SK-N-SH treated with all-trans-retinoic acid at 6 μM for 48 hours (cell line): Measurements from ENCODE around the gene TNNI3.

ENCODE experiments used
- ATAC-seq: fragments of 200-7000 bp; cut with Tn5 transposase; 3 replicates; pipeline ENCODE4 v1.9.1; 2020; ENCODE audit warnings: mild to moderate bottlenecking, moderate library complexity
- ARNTL ChIP-seq: fragments of 450-650 bp; formaldehyde crosslinking; IDR thresholded peaks from 2 replicates; pipeline ENCODE4 v1.5.0; 2020; ENCODE audit warnings: low read depth, mild to moderate bottlenecking, moderate library complexity, borderline replicate concordance
- BACH2 ChIP-seq: fragments of 250-450 bp; sonication (Bioruptor Pico); IDR thresholded peaks from 2 replicates; pipeline ENCODE4 v1.9.0; 2021; ENCODE audit warnings: mild to moderate bottlenecking, borderline replicate concordance
- CSDC2 ChIP-seq: fragments of 250-450 bp; sonication (Bioruptor Pico); IDR thresholded peaks from 2 replicates; pipeline ENCODE4 v1.5.0; 2020; ENCODE audit warnings: mild to moderate bottlenecking, moderate library complexity
- ESRRG ChIP-seq: fragments of 250-450 bp; sonication (Bioruptor Pico); IDR thresholded peaks from 2 replicates; pipeline ENCODE4 v1.6.1; 2021; ENCODE audit warnings: mild to moderate bottlenecking
- GLIS3 ChIP-seq: fragments of 250-450 bp; sonication (Bioruptor Pico); IDR thresholded peaks from 2 replicates; pipeline ENCODE4 v1.5.0; 2020; ENCODE audit warnings: mild to moderate bottlenecking, moderate library complexity
- OSR1 ChIP-seq: fragments of 250-450 bp; sonication (Bioruptor Pico); IDR thresholded peaks from 2 replicates; pipeline ENCODE4 v1.8.0; 2022; ENCODE audit warnings: moderate library complexity, mild to moderate bottlenecking, inconsistent platforms
- PATZ1 ChIP-seq: fragments of 250-450 bp; sonication (Bioruptor Pico); IDR thresholded peaks from 2 replicates; pipeline ENCODE4 v1.8.0; 2020; ENCODE audit warnings: mild to moderate bottlenecking, moderate library complexity, borderline replicate concordance
- PPARA ChIP-seq: fragments of 250-450 bp; sonication (Bioruptor Pico); IDR thresholded peaks from 2 replicates; pipeline ENCODE4 v1.5.0; 2020; ENCODE audit warnings: mild to moderate bottlenecking, borderline replicate concordance
- RARB ChIP-seq: fragments of 250-450 bp; sonication (Bioruptor Pico); IDR thresholded peaks from 2 replicates; pipeline ENCODE4 v1.8.0; 2021; ENCODE audit warnings: mild to moderate bottlenecking, moderate library complexity
- TCF4 ChIP-seq: fragments of 250-450 bp; sonication (Bioruptor Pico); IDR thresholded peaks from 2 replicates; pipeline ENCODE4 v1.8.0; 2021; ENCODE audit warnings: mild to moderate bottlenecking, moderate library complexity, borderline replicate concordance
- TOX ChIP-seq: fragments of 250-450 bp; sonication (Bioruptor Pico); IDR thresholded peaks from 2 replicates; pipeline ENCODE4 v1.8.0; 2021; ENCODE audit warnings: mild to moderate bottlenecking, moderate library complexity, borderline replicate concordance
- ZFP30 ChIP-seq: fragments of 450-650 bp; formaldehyde crosslinking; IDR thresholded peaks from 2 replicates; pipeline ENCODE4 v1.5.0; 2022; ENCODE audit warnings: mild to moderate bottlenecking, moderate library complexity
- ZNF565 ChIP-seq: fragments of 450-650 bp; formaldehyde crosslinking; conservative IDR thresholded peaks from 2 replicates; pipeline ENCODE4 v1.5.0; 2020; ENCODE audit warnings: low read depth, mild to moderate bottlenecking, moderate library complexity
- ZNF70 ChIP-seq: fragments of 450-650 bp; formaldehyde crosslinking; IDR thresholded peaks from 2 replicates; pipeline ENCODE4 v1.5.0; 2020; ENCODE audit warnings: mild to moderate bottlenecking, moderate library complexity
- ZNF8 ChIP-seq: fragments of 450-650 bp; formaldehyde crosslinking; IDR thresholded peaks from 2 replicates; pipeline ENCODE4 v1.5.0; 2020; ENCODE audit warnings: mild to moderate bottlenecking, moderate library complexity
- TF ChIP-seq, protein P1 (sequence below): fragments of 250-450 bp; sonication (Bioruptor Pico); IDR thresholded peaks from 2 replicates; pipeline ENCODE4 v1.5.1; 2020; ENCODE audit warnings: low read depth, mild to moderate bottlenecking, moderate library complexity
- TF ChIP-seq, protein P2 (sequence below): fragments of 250-450 bp; sonication (Bioruptor Pico); IDR thresholded peaks from 2 replicates; pipeline ENCODE4 v1.5.0; 2020; ENCODE audit warnings: mild to moderate bottlenecking, moderate library complexity
- TF ChIP-seq, protein P3 (sequence below): fragments of 250-450 bp; sonication (Bioruptor Pico); IDR thresholded peaks from 2 replicates; pipeline ENCODE4 v1.5.1; 2021; ENCODE audit warnings: mild to moderate bottlenecking, moderate library complexity

Gene TNNI3

GRCh38 chr19:55141696-55142095 lies 15.8 kb downstream of the TNNI3 start:
- 0 out of 3 replicates have a peak, but pooled peaks have one; percentile 4 for ATAC-seq
- TF ChIP-seq, protein P1, sequence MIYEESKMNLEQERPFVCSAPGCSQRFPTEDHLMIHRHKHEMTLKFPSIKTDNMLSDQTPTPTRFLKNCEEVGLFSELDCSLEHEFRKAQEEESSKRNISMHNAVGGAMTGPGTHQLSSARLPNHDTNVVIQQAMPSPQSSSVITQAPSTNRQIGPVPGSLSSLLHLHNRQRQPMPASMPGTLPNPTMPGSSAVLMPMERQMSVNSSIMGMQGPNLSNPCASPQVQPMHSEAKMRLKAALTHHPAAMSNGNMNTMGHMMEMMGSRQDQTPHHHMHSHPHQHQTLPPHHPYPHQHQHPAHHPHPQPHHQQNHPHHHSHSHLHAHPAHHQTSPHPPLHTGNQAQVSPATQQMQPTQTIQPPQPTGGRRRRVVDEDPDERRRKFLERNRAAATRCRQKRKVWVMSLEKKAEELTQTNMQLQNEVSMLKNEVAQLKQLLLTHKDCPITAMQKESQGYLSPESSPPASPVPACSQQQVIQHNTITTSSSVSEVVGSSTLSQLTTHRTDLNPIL (CRISPR knock-in tag), result no peak
- TF ChIP-seq ARNTL (CRISPR knock-in tag) (no peak), PPARA (CRISPR knock-in tag) (no peak), OSR1 (CRISPR knock-in tag) (no peak), CSDC2 (CRISPR knock-in tag) (no peak), ZNF70 (no peak)
- TF ChIP-seq, protein P2, sequence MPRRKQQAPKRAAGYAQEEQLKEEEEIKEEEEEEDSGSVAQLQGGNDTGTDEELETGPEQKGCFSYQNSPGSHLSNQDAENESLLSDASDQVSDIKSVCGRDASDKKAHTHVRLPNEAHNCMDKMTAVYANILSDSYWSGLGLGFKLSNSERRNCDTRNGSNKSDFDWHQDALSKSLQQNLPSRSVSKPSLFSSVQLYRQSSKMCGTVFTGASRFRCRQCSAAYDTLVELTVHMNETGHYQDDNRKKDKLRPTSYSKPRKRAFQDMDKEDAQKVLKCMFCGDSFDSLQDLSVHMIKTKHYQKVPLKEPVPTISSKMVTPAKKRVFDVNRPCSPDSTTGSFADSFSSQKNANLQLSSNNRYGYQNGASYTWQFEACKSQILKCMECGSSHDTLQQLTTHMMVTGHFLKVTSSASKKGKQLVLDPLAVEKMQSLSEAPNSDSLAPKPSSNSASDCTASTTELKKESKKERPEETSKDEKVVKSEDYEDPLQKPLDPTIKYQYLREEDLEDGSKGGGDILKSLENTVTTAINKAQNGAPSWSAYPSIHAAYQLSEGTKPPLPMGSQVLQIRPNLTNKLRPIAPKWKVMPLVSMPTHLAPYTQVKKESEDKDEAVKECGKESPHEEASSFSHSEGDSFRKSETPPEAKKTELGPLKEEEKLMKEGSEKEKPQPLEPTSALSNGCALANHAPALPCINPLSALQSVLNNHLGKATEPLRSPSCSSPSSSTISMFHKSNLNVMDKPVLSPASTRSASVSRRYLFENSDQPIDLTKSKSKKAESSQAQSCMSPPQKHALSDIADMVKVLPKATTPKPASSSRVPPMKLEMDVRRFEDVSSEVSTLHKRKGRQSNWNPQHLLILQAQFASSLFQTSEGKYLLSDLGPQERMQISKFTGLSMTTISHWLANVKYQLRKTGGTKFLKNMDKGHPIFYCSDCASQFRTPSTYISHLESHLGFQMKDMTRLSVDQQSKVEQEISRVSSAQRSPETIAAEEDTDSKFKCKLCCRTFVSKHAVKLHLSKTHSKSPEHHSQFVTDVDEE, result no peak

GRCh38 chr19:55137915-55138314 lies 19.6 kb downstream of the TNNI3 start:
- no peak for ATAC-seq
- TF ChIP-seq ZNF565, result no peak
- TF ChIP-seq ARNTL (CRISPR knock-in tag), result no peak
- TF ChIP-seq ZNF8 (CRISPR knock-in tag), result no peak
- TF ChIP-seq PATZ1 (CRISPR knock-in tag), result no peak
- no peak for TF ChIP-seq OSR1 (CRISPR knock-in tag)
- TF ChIP-seq, protein P1 (CRISPR knock-in tag), result no peak
- no peak for TF ChIP-seq CSDC2 (CRISPR knock-in tag)
- no peak for TF ChIP-seq TCF4 (CRISPR knock-in tag)
- TF ChIP-seq ZFP30, result no peak
- TF ChIP-seq BACH2, result no peak
- no peak for TF ChIP-seq PPARA (CRISPR knock-in tag)
- TF ChIP-seq, protein P2, result no peak
- TF ChIP-seq, protein P3, sequence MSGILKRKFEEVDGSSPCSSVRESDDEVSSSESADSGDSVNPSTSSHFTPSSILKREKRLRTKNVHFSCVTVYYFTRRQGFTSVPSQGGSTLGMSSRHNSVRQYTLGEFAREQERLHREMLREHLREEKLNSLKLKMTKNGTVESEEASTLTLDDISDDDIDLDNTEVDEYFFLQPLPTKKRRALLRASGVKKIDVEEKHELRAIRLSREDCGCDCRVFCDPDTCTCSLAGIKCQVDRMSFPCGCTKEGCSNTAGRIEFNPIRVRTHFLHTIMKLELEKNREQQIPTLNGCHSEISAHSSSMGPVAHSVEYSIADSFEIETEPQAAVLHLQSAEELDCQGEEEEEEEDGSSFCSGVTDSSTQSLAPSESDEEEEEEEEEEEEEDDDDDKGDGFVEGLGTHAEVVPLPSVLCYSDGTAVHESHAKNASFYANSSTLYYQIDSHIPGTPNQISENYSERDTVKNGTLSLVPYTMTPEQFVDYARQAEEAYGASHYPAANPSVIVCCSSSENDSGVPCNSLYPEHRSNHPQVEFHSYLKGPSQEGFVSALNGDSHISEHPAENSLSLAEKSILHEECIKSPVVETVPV (CRISPR knock-in tag), result no peak
- no peak for TF ChIP-seq GLIS3 (CRISPR knock-in tag)
- TF ChIP-seq TOX, result no peak
- TF ChIP-seq ZNF70, result no peak
- no peak for TF ChIP-seq RARB
- no peak for TF ChIP-seq ESRRG (CRISPR knock-in tag)
